Stomach (tissue), 9 donors: ENCODE results near the gene ITGB5. TPM values are rescaled to one million over a fixed set of nuclear protein-coding genes. Genes with fewer than 3 reads are reported as not detected.

Source experiments
- DNase-seq, 2 donors: peaks; one replicate each; pipeline versions ENCODE4 v3.0.0 to v3.0.0-alpha.2; 2013 to 2019
- H3K27ac ChIP-seq, 5 donors: fragments of 200-600 bp in 4 of 5; sonication (generic) in 4 of 5; one replicate each; pipeline ENCODE4 v1.5.1; 2013 to 2019; ENCODE audit warnings: mild to moderate bottlenecking in 1 of 5, moderate library complexity in 1 of 5
- H3K27me3 ChIP-seq, 3 donors: fragments of 200-600 bp; sonication (generic); one replicate each; pipeline ENCODE4 v1.5.1; 2017 to 2019; ENCODE audit warnings: mixed run types in 1 of 3
- H3K36me3 ChIP-seq, 4 donors: fragments of 200-600 bp; sonication (generic); 1 replicate in 3 of 4; 2 replicates in 1 of 4; pipeline ENCODE4 v1.5.1; 2016 to 2019
- H3K4me1 ChIP-seq, 4 donors: fragments of 200-600 bp; sonication (generic); one replicate each; pipeline ENCODE4 v1.5.1; 2016 to 2019
- H3K4me3 ChIP-seq, 4 donors: fragments of 200-600 bp; sonication (generic) in 3 of 4; one replicate each; pipeline ENCODE4 v1.5.1; 2016 to 2019; ENCODE audit warnings: mild to moderate bottlenecking in 1 of 4
- H3K9me3 ChIP-seq, 4 donors: fragments of 200-600 bp; sonication (generic); one replicate each; pipeline ENCODE4 v1.5.1; 2016 to 2019
- EP300 ChIP-seq: sonication (generic); formaldehyde crosslinking; IDR thresholded peaks from one replicate; pipeline ENCODE4 v1.6.1; 2017; ENCODE audit warnings: antibody characterized with exemption
- POLR2A ChIP-seq, 4 donors: fragments of 450-650 bp; IDR thresholded peaks; one replicate each; pipeline ENCODE4 v1.6.1; 2016; ENCODE audit warnings: antibody characterized with exemption in 4 of 4, control low read depth in 2 of 4, mild to moderate bottlenecking in 1 of 4, moderate library complexity in 1 of 4
- POLR2AphosphoS5 ChIP-seq, 3 donors: sonication (generic); formaldehyde crosslinking; IDR thresholded peaks; one replicate each; pipeline ENCODE4 v1.6.1; 2016; ENCODE audit warnings: antibody characterized with exemption in 3 of 3
- WGBS, 5 donors: extraction: QIAGEN DNeasy Blood & Tissue Kit in 3 of 5; methylation state at CpG; one replicate each; pipeline versions ENCODE4 v1.1.5 to v1.1.7; 2013 to 2018; 5-methylcytosine and 5-hydroxymethylcytosine counted together
- intact Hi-C: fragments of 100-400 bp; cut with DNase I; formaldehyde crosslinking; loops from one replicate; pipeline ENCODE4 v1.15.1; 2023; ENCODE audit warnings: low total_unique reads
- polyA plus RNA-seq, 3 donors: library from polyadenylated mRNA; stranded (reverse); fragments of 200-250 nt; gene quantifications; one replicate each; pipeline ENCODE4 v1.2.3, GENCODE V29; 2013
- total RNA-seq, 5 donors: library from RNA; depleted of rRNA; stranded (reverse); fragments of >200 nt; gene quantifications; one replicate each; pipeline versions ENCODE4 v1.1.0 to v1.2.3, GENCODE V29; 2014 to 2016
- TF ChIP-seq, protein P1 (sequence below), 7 experiments: fragments of 450-650 bp in 4 of 7; fragments of 200-600 bp in 3 of 7; sonication (generic) in 3 of 7; IDR thresholded peaks; one replicate each; pipeline ENCODE4 v1.5.1; 2016 to 2019; ENCODE audit warnings: antibody characterized with exemption in 7 of 7, control low read depth in 2 of 7, mild to moderate bottlenecking in 1 of 7
- donor health status: healthy with polysubstance abuse.
- donor health status: Bipolar disorder and iron deficiency.
- donor health status: healthy.

ITGB5 gene
- total and polyA plus RNA-seq, 8 donors = 8.2 to 205 (median 54.1) TPM

- no peak for DNase-seq
- H3K4me1 ChIP-seq = peaks cover 0 to 17% (median 3%) of the 10 kb centered on the region in 4 donors
- 35 to 60% (median 44%) methylated on average over 1 of the region's 1 CpG for WGBS, 5 donors
- no peaks in the 10 kb centered on the region for H3K9me3 ChIP-seq
- no peak overlapping the region for H3K4me3 ChIP-seq
- no peak overlapping the region for H3K27ac ChIP-seq
- intact Hi-C loops = no loop called here
- TF ChIP-seq POLR2A (IDR thresholded peaks at IDR 0.05) (no peak), EP300 (no peak), POLR2AphosphoS5 (IDR thresholded peaks at IDR 0.05) (no peak)
- TF ChIP-seq, protein P1, sequence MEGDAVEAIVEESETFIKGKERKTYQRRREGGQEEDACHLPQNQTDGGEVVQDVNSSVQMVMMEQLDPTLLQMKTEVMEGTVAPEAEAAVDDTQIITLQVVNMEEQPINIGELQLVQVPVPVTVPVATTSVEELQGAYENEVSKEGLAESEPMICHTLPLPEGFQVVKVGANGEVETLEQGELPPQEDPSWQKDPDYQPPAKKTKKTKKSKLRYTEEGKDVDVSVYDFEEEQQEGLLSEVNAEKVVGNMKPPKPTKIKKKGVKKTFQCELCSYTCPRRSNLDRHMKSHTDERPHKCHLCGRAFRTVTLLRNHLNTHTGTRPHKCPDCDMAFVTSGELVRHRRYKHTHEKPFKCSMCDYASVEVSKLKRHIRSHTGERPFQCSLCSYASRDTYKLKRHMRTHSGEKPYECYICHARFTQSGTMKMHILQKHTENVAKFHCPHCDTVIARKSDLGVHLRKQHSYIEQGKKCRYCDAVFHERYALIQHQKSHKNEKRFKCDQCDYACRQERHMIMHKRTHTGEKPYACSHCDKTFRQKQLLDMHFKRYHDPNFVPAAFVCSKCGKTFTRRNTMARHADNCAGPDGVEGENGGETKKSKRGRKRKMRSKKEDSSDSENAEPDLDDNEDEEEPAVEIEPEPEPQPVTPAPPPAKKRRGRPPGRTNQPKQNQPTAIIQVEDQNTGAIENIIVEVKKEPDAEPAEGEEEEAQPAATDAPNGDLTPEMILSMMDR (IDR thresholded peaks at IDR 0.05) = no peak
- peaks cover 0 to 7% (median 2%) of the 10 kb centered on the region in 4 donors for H3K36me3 ChIP-seq
- no peaks in the 10 kb centered on the region for H3K27me3 ChIP-seq
Measured at GRCh38 chr3:124903896-124904834, 17.0 kb upstream of the ITGB5 start.

GRCh38 chr3:124896824-124897526 is 9.8 kb upstream of the ITGB5 start:
- intact Hi-C loops = loop anchor here (2.0 kb wide), 1 partner anchor 134 kb away; no protein-coding TSS in a partner anchor
- WGBS, 5 donors = 95 to 100% (median 96%) methylated on average over 1 of the region's 1 CpG
- TF ChIP-seq EP300 (no peak), POLR2A (IDR thresholded peaks at IDR 0.05) (no peak), POLR2AphosphoS5 (IDR thresholded peaks at IDR 0.05) (no peak)
- TF ChIP-seq, protein P1 (IDR thresholded peaks at IDR 0.05) = no peak
- DNase-seq = no peak
- no peak overlapping the region for H3K4me3 ChIP-seq
- no peaks in the 10 kb centered on the region for H3K36me3 ChIP-seq
- peaks cover 0 to 17% (median 3%) of the 10 kb centered on the region in 4 donors for H3K4me1 ChIP-seq
- no peaks in the 10 kb centered on the region for H3K27me3 ChIP-seq
- H3K9me3 ChIP-seq = no peaks in the 10 kb centered on the region
- peak overlapping the region in 1 of 5 donors; percentile 9 for H3K27ac ChIP-seq

DNA sequence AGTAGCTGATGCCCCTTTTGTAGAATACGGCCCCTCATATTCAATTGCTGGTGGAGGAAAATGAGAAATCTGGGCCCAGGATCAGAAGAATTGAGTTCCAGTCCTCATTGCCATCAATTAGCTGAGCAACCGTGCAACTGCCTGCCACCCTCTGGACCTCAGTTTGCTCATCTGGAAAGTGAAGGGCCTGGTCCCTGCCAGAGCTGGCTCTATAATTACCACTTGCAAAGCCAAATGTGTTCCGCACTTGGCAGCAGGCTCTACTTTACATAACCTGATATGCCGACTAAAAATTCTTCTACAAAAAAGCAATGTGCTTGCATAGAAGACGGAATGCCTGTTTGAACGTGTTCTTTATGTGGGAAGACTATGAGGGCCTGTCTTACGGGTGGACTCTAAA is 8.6 kb upstream of the ITGB5 start:
- peaks cover 0 to 7% (median under 1%) of the 10 kb centered on the region in 4 donors for H3K4me1 ChIP-seq
- no peaks in the 10 kb centered on the region for H3K36me3 ChIP-seq
- TF ChIP-seq, protein P1 (IDR thresholded peaks at IDR 0.05) = no peak
- no peak for TF ChIP-seq EP300
- no peak for TF ChIP-seq POLR2A (IDR thresholded peaks at IDR 0.05)
- peak in 1 of 3 donors; percentile 23 for TF ChIP-seq POLR2AphosphoS5 (IDR thresholded peaks at IDR 0.05)
- H3K9me3 ChIP-seq = no peaks in the 10 kb centered on the region
- peak overlapping the region in 1 of 5 donors; percentile 68 for H3K27ac ChIP-seq
- intact Hi-C loops = loop anchor here (2.0 kb wide), 1 partner anchor 133 kb away; no protein-coding TSS in a partner anchor
- H3K27me3 ChIP-seq = no peaks in the 10 kb centered on the region
- DNase-seq = no peak
- WGBS, 5 donors = 82 to 93% (median 91%) methylated on average over 7 of the region's 7 CpGs
- no peak overlapping the region for H3K4me3 ChIP-seq

- Histone ChIP-seq H3K36me3 (no peaks in the 10 kb centered on the region), H3K4me1 (peaks cover 0 to 3% (median 0%) of the 10 kb centered on the region in 4 donors), H3K4me3 (no peak overlapping the region), H3K9me3 (no peaks in the 10 kb centered on the region), H3K27ac (peak overlapping the region in 2 of 5 donors; percentile 13 to 68), H3K27me3 (no peaks in the 10 kb centered on the region)
- TF ChIP-seq, protein P1 (IDR thresholded peaks at IDR 0.05) = no peak
- TF ChIP-seq EP300 (peak; percentile 62), POLR2A (IDR thresholded peaks at IDR 0.05) (no peak), POLR2AphosphoS5 (IDR thresholded peaks at IDR 0.05) (peak in 1 of 3 donors; percentile 57)
- intact Hi-C loops = no loop called here
- DNase-seq = no peak
- 71 to 88% (median 79%) methylated on average over 2 of the region's 2 CpGs for WGBS, 5 donors
Measured at GRCh38 chr3:124893526-124893925, 6.4 kb upstream of the ITGB5 start.
